HG02970 (cell line): ENCODE data around the gene ODAM.
"Not testable (repeated sequence)": the region's sequence is repeated elsewhere in the genome, so short reads cannot be mapped to it uniquely, and the experiment has no call there.

ENCODE experiments used
- ATAC-seq: cut with Tn5 transposase; IDR thresholded peaks from one replicate; pipeline ENCODE4 v1.9.1; 2021; ENCODE audit warnings: mild to moderate bottlenecking, moderate library complexity, moderate number of reproducible peaks; ENCODE audit not compliant: unreplicated experiment, low FRiP score

The ODAM gene

GRCh38 chr4:70195425-70195824 is at the start of gene ODAM:
TSS of gene ODAM (plus strand) at chr4:70195725. CDS start at chr4:70196544, 819 bp downstream.
- ATAC-seq, result no peak

- ATAC-seq, result no peak
These were observed 44.3 kb upstream of the ODAM start for GRCh38 chr4:70151271-70151670.

DNA sequence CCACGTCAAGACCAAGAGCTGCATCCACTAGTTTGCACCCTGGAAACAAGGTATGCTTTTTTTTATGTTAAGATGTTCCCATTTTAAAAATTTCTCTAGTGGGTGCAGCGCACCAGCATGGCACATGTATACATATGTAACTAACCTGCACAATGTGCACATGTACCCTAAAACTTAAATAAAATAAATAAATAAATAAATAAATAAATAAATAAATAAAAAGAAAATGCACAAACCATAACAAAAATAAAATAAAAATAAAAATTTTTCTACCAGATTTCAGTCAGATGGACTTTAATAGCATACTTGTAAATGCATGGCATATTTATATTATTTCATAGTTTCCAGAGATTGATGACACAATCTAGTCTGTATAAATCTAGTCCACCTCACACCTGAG is 43.4 kb upstream of the ODAM start:
- no peak for ATAC-seq

GRCh38 chr4:70153937-70154336 is 41.6 kb upstream of the ODAM start, which contains the start of gene PRR27:
TSS of gene PRR27 (plus strand) at chr4:70154237. CDS start at chr4:70154376, 139 bp downstream.
- ATAC-seq, result no peak

- no peak for ATAC-seq
These were observed 36.9 kb upstream of the ODAM start for GRCh38 chr4:70158576-70158975.

GRCh38 chr4:70177090-70177489 is 18.4 kb upstream of the ODAM start:
- ATAC-seq, result no peak

GRCh38 chr4:70178075-70178660 is 17.4 kb upstream of the ODAM start:
- ATAC-seq, result no peak

DNA sequence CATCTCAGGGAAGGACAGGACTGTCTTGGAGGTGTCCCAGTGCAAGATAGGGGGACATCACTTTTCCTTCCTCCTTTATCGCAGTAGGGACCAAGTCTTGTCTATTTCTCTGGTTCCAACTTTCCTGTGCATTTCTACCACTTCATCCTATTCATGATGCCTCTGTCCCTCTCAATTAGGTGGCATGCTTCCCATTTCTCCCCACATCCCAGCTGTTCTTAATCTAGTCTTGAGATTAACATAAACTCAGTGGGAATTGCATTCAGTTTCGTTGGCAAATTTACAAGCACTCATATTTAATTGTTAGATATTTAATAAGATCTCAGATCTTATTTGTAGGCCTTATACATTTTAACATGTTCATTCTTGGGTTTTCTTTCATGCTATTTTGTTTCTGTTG is 15.7 kb upstream of the ODAM start:
- no peak for ATAC-seq

GRCh38 chr4:70181864-70182263 is 13.7 kb upstream of the ODAM start:
- ATAC-seq, result no peak

DNA sequence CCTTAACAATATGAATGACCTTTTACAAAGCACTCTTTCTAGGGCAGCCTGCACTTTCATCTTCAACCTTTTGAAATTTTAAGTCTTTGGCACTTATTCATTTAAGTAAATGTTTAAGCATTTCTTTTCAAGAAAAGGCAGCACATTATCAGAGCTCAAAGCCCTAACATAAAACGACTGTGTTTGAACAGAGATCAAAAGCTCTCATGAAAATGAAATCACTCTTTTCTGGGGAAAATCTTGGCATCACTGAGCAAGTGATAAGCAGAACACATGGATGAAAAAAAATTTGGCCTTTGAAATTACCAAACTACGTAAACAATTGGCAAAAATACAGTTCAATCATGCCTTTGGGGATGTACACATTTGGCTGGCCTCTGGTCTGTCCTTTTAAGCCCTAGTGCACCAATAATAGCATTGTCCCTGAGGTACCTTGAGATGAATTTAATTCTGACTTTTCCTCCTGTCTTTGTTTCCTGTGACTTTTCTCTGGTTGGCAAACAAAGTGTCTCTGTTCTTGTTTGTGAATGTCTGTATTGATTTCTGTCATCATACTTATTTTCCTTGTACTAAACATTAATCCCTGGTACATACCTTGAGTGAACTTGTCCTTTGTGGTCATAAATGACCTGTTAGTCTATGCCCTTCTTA is 12.9 kb upstream of the ODAM start:
- ATAC-seq, result no peak

- ATAC-seq, result peak; percentile 56
These were observed 12.2 kb upstream of the ODAM start for GRCh38 chr4:70183168-70183939.

- no peak for ATAC-seq
These were observed 11.6 kb upstream of the ODAM start for GRCh38 chr4:70183940-70184246.

GRCh38 chr4:70187216-70187615 is 8.3 kb upstream of the ODAM start:
- no peak for ATAC-seq

DNA sequence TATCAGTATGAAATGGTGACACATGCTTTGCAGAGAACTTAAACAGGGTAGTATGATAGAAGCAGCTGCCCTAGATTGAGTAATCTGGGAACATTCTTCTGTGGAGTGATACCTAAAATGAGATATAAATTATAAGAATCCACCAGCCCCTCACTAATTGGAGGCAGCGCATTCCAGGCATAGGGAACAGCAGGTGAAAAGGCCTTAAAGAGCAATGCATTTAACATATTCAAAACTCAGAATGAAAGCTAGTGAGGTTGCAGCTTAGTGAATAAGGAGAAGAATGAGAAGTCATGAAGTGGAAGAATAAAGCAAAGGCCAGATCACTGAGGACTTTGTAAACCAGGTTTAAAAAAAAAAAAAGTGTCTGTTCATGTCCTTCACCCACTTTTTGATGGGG is 4.9 kb upstream of the ODAM start:
- ATAC-seq, result no peak

DNA sequence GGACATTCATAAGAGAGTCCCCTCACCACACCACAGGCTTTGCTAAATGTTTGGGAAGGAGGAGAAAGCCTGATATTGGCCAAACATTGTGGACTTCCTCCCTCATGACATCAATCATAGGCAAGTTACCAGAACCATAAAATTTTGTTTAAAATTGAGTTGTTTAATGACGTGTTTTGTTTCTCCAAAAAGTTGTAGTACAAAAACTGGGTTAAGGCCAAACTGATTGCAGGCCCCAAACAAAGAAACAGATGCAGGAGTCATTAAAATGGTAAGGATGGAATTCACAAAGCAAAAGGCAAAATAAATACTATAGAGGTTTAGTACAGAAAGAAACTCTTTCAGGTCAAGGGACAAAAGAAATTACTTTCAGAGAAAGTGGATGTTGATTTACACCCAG is 3.9 kb upstream of the ODAM start:
- no peak for ATAC-seq

- ATAC-seq, result no peak
These were observed 2.6 kb upstream of the ODAM start for GRCh38 chr4:70192895-70193294.

- ATAC-seq, result no peak
These were observed 1.3 kb downstream of the ODAM start for GRCh38 chr4:70196857-70197256.

- no peak for ATAC-seq
These were observed 2.3 kb downstream of the ODAM start for GRCh38 chr4:70197842-70198241.

GRCh38 chr4:70203601-70204000 is 8.1 kb downstream of the ODAM start:
- no peak for ATAC-seq

- not testable (repeated sequence) for ATAC-seq
These were observed 17.2 kb downstream of the ODAM start for GRCh38 chr4:70212752-70213151.

DNA sequence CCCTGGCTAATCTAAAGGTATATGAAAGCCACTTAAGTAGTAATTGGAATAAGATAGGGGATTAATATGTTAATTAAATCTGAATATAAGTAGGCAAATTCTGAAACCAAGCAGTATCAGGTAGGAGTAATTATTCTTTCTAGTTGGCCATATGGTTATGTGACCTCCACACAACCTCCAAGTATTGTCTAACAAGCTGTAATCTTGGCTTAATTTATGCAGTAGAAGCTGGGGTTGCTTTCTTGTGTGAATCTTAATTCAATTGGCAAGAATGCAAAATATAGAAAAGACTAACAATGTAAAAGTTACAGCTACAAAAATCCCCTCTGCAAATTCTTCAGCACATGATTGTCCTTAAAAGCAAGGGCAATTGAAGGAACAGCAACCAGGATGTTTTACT is 20.6 kb downstream of the ODAM start:
- not testable (repeated sequence) for ATAC-seq

GRCh38 chr4:70216550-70216949 is 21.0 kb downstream of the ODAM start:
- not testable (repeated sequence) for ATAC-seq
